Kidney (tissue), 14 donors: ENCODE data around the gene GTF2E1. TPM values are rescaled to one million over a fixed set of nuclear protein-coding genes. Genes with fewer than 3 reads are reported as not detected.

ENCODE experiments used
- DNase-seq, 5 donors: peaks; one replicate each; pipeline ENCODE4 v3.0.0-alpha.2; 2013 to 2020
- FAIRE-seq: peaks from 2 replicates; lab custom pipeline; 2012; peaks lifted over from hg19 to GRCh38; lab: Jason Lieb, UNC
- H3K27ac ChIP-seq, 2 donors: one replicate each; pipeline ENCODE4 v1.7.0; 2013; ENCODE audit warnings: low read depth in 2 of 2, low read length in 2 of 2, inconsistent platforms in 1 of 2
- H3K27me3 ChIP-seq: one replicate; pipeline ENCODE4 v1.7.1; 2013; ENCODE audit warnings: low read length, inconsistent platforms; ENCODE audit not compliant: control insufficient read depth, insufficient read depth
- H3K36me3 ChIP-seq, 3 donors: one replicate each; pipeline versions ENCODE4 v1.7.0 to v1.7.1; 2013; ENCODE audit warnings: low read length in 3 of 3, control low read depth in 1 of 3, inconsistent platforms in 1 of 3; ENCODE audit not compliant: insufficient read depth in 3 of 3, control insufficient read depth in 2 of 3
- H3K4me1 ChIP-seq, 3 donors: one replicate each; pipeline versions ENCODE4 v1.7.0 to v1.7.1; 2013; ENCODE audit warnings: low read length in 3 of 3, inconsistent platforms in 1 of 3, low read depth in 1 of 3; ENCODE audit not compliant: control insufficient read depth in 2 of 3, insufficient read depth in 2 of 3
- H3K4me3 ChIP-seq, 3 donors: one replicate each; pipeline versions ENCODE4 v1.7.0 to v1.8.1; 2013; ENCODE audit warnings: low read length in 3 of 3, control low read depth in 1 of 3, inconsistent platforms in 1 of 3
- H3K9ac ChIP-seq, 3 donors: one replicate each; pipeline versions ENCODE4 v1.7.0 to v1.7.1; 2013; ENCODE audit warnings: low read length in 3 of 3, control low read depth in 1 of 3, inconsistent platforms in 1 of 3
- H3K9me3 ChIP-seq, 3 donors: one replicate each; pipeline versions ENCODE4 v1.7.0 to v1.7.1; 2013; ENCODE audit warnings: low read length in 3 of 3, control low read depth in 1 of 3, inconsistent platforms in 1 of 3; ENCODE audit not compliant: control insufficient read depth in 2 of 3, insufficient read depth in 1 of 3
- CTCF ChIP-seq: IDR thresholded peaks from 3 replicates; pipeline ENCODE4 v1.5.1; 2012; ENCODE audit warnings: mild to moderate bottlenecking, moderate library complexity, borderline replicate concordance; ENCODE audit not compliant: insufficient read depth; ENCODE audit errors: extremely low read depth
- intact Hi-C: fragments of 100-400 bp; cut with DNase I; formaldehyde crosslinking; loops from one replicate; pipeline ENCODE4 v1.11.1; 2022
- polyA plus RNA-seq: library from polyadenylated mRNA; stranded (reverse); fragments of 350-450 nt; fragmentation: Illumina TruSeq; extraction: RNeasy Lipid Tissue Mini Kit (QIAGEN cat#74804); gene quantifications from one replicate; pipeline ENCODE4 v1.2.3, GENCODE V29; 2014; ENCODE audit warnings: low read depth, low replicate concordance; ENCODE audit not compliant: insufficient read depth
- total RNA-seq: library from RNA; stranded (reverse); fragmentation: NEBNext Ultra II Directional; extraction: Animal tissue kit (Norgen Biotek cat#: 25700); gene quantifications from one replicate; pipeline ENCODE4 v1.2.1, GENCODE V29; 2021
- donor health status: control.
- donor health status: control.
- donor health status: control.
- donor health status: control.
- donor health status: control.
- donor health status: DM: yes; HTN: yes; CAD: no.
- donor health status: Normal renal cell carcinoma (clear cell type).

GTF2E1 gene
- total and polyA plus RNA-seq, 2 donors from 2014 or later, result 5.4 to 19.4 TPM

- Histone ChIP-seq H3K4me3 (no peak overlapping the region), H3K4me1 (no peaks in the 10 kb centered on the region), H3K9ac (no peak overlapping the region), H3K9me3 (no peaks in the 10 kb centered on the region), H3K27me3 (no peaks in the 10 kb centered on the region), H3K27ac (no peak overlapping the region), H3K36me3 (no peaks in the 10 kb centered on the region)
- FAIRE-seq (no peak), DNase-seq (no peak)
- intact Hi-C loops, result no loop called here
- no peak for TF ChIP-seq CTCF
These were observed 51.1 kb downstream of the GTF2E1 start for GRCh38 chr3:120793601-120794000.

- FAIRE-seq (no peak), DNase-seq (peak; percentile 73 to 86 (median 84))
- peak; percentile 86 for TF ChIP-seq CTCF
- Histone ChIP-seq H3K4me3 (no peak overlapping the region), H3K9me3 (no peaks in the 10 kb centered on the region), H3K36me3 (no peaks in the 10 kb centered on the region), H3K27ac (no peak overlapping the region), H3K9ac (no peak overlapping the region), H3K27me3 (no peaks in the 10 kb centered on the region), H3K4me1 (no peaks in the 10 kb centered on the region)
- intact Hi-C loops, result loop anchor here (5.0 kb wide), 1 partner anchor 233 kb away; no protein-coding TSS in a partner anchor
These were observed 52.6 kb downstream of the GTF2E1 start for GRCh38 chr3:120795017-120795648.

DNA sequence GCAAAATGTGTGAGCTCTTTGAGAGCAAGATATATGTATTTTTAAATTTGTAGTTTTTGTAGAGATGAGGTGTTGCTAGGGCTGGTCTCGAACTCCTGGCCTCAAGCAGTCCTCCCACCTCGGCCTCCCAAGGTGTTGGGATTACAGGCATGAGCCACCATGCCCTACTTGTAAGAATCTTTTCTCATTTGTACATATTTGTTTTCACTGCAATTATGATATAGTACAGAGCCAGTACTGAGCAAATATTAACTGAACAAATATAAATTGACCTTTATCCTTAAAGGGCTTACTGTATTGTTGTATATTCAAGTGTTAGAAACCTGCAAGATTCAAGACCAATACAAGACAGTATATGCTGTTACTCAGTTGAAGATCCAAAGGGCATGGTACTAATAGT is 53.4 kb downstream of the GTF2E1 start:
- Histone ChIP-seq H3K27ac (no peak overlapping the region), H3K9me3 (no peaks in the 10 kb centered on the region), H3K36me3 (no peaks in the 10 kb centered on the region), H3K4me3 (no peak overlapping the region), H3K27me3 (no peaks in the 10 kb centered on the region), H3K4me1 (no peaks in the 10 kb centered on the region), H3K9ac (no peak overlapping the region)
- FAIRE-seq (no peak), DNase-seq (no peak)
- TF ChIP-seq CTCF, result no peak
- intact Hi-C loops, result loop anchor here (5.0 kb wide), 1 partner anchor 234 kb away; no protein-coding TSS in a partner anchor
